ENCODE data around the gene RAE1.
"Not testable (repeated sequence)": the region's sequence is repeated elsewhere in the genome, so short reads cannot be mapped to it uniquely, and the experiment has no call there.

Gene RAE1

GRCh38 chr20:57414867-57415592 lies 64.0 kb downstream of the RAE1 start:
- DNase-seq (ENCODE audit: low read depth in 2 of 2) = no peak

- DNase-seq (ENCODE audit: low read depth in 2 of 2) = no peak
These were observed 64.7 kb downstream of the RAE1 start for GRCh38 chr20:57415771-57416170.

- no peak for DNase-seq (ENCODE audit: low read depth in 2 of 2)
These were observed 65.4 kb downstream of the RAE1 start for GRCh38 chr20:57416296-57417022.

GRCh38 chr20:57417051-57417689 lies 66.1 kb downstream of the RAE1 start:
- no peak for DNase-seq (ENCODE audit: low read depth in 2 of 2)

- DNase-seq (ENCODE audit: low read depth in 2 of 2) = no peak
These were observed 67.0 kb downstream of the RAE1 start for GRCh38 chr20:57417830-57418780.

GRCh38 chr20:57419479-57419878 lies 68.4 kb downstream of the RAE1 start:
- DNase-seq (ENCODE audit: low read depth in 2 of 2) = not testable (repeated sequence)

- DNase-seq (ENCODE audit: low read depth in 2 of 2) = no peak
These were observed 69.7 kb downstream of the RAE1 start for GRCh38 chr20:57420571-57421252.

GRCh38 chr20:57421253-57422220 lies 70.5 kb downstream of the RAE1 start:
- no peak for DNase-seq (ENCODE audit: low read depth in 2 of 2)

GRCh38 chr20:57422254-57422653 lies 71.2 kb downstream of the RAE1 start:
- no peak for DNase-seq (ENCODE audit: low read depth in 2 of 2)

- DNase-seq (ENCODE audit: low read depth in 2 of 2) = no peak
These were observed 74.3 kb downstream of the RAE1 start for GRCh38 chr20:57425150-57426013.

- DNase-seq (ENCODE audit: low read depth in 2 of 2) = no peak
These were observed 75.2 kb downstream of the RAE1 start for GRCh38 chr20:57426271-57426689.

- no peak for DNase-seq (ENCODE audit: low read depth in 2 of 2)
These were observed 75.8 kb downstream of the RAE1 start for GRCh38 chr20:57426831-57427230.

GRCh38 chr20:57428324-57429158 lies 77.5 kb downstream of the RAE1 start:
- DNase-seq (ENCODE audit: low read depth in 2 of 2) = no peak
